GM19025 (cell line): ENCODE measurements around the gene CDC23.
"Not testable (repeated sequence)": the region's sequence is repeated elsewhere in the genome, so short reads cannot be mapped to it uniquely, and the experiment has no call there.

ENCODE experiments used
- ATAC-seq: cut with Tn5 transposase; IDR thresholded peaks from one replicate; pipeline ENCODE4 v1.9.1; 2021; ENCODE audit warnings: mild to moderate bottlenecking, low read depth, moderate library complexity; ENCODE audit not compliant: unreplicated experiment

CDC23 gene, protein sequence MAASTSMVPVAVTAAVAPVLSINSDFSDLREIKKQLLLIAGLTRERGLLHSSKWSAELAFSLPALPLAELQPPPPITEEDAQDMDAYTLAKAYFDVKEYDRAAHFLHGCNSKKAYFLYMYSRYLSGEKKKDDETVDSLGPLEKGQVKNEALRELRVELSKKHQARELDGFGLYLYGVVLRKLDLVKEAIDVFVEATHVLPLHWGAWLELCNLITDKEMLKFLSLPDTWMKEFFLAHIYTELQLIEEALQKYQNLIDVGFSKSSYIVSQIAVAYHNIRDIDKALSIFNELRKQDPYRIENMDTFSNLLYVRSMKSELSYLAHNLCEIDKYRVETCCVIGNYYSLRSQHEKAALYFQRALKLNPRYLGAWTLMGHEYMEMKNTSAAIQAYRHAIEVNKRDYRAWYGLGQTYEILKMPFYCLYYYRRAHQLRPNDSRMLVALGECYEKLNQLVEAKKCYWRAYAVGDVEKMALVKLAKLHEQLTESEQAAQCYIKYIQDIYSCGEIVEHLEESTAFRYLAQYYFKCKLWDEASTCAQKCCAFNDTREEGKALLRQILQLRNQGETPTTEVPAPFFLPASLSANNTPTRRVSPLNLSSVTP

DNA sequence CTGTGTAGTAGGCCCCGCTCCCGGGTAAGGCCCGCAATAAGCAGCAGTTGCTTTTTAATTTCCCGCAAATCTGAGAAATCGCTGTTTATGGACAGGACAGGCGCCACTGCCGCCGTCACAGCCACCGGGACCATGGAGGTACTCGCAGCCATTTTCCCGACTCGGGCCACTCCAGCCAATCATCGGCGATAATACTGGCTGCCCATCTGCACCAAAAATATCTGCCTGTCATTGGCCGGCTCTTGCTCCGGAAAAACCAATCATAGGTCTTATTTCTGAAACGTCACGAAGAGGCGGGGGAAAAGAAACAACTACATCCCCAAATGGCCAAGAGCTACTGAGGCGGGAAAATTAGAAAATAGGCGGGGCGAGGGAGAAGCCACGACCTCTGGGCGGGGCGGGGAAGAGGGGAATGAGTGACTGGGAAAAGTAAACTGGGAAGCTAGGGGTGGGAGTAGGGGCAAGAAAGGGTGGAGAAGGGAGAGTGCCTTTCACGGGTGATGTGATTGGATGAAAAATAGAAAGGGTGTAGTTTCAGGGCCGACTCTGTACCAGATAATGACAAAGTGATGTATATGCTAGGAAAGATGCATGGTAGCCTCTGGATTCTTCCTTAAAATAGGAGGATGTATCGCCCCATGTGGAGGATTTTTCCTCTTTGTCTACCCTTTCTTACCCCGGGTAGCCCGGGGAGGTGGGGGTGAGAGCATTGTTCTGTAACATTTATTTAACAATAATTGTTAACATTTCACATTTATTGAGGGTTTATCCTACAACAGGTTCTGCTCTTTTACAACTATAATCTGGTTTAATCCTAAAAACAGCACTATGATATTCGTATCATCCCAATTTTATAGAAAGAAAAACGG lies at the start of gene CDC23:
CDC23 (minus strand) TSS at position 163 of the 869 bp plus-strand sequence; CDS start at position 152, 11 bp downstream.
- peak; percentile 96 for ATAC-seq

DNA sequence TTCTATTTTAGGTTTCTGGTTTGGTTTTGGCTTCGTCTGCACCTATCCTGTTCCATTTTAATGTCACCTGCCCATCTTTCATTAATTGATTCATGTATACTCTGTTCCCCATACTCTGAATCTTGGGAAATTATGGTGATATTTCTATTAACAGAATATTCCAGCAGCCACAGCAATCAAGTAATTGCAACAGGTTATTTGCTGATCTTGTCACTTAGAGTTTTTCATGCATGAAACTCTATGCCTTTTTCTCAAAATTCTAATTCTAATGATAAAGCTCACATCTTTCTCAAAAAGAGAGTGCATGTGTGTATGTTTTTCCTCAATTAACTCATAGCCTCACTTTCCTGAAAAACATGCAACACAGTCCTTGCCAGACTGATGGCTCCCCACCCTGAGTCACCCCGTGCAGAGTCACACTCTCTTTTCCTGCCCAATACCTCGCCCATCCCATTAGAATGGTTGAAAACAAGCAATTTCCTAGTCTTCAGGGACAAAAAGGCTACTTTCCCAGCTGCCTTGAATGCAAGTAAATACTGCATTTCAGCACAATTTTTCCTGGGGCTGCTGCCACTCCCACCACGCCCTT lies 45.7 kb upstream of the CDC23 start:
- ATAC-seq: no peak

DNA sequence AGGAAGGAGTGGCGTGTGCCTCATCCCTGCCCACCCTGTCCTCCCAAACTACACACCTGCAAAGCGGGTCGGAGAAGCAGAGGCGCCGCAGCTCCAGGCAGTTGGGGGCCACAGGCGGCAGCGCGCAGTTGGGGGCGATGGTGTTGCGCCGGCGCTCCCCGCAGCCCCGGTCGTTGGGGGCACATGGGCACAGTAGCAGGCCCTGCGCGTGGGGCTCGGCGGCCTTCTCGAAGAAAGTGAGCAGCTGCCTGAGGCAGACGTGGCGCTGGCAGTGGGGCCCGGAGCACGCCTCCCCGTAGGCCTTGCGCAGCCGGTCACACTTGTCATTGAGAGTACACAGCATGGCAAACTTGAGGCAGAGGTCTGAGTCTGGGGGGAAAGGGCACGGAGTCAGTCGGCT lies 44.5 kb upstream of the CDC23 start:
- ATAC-seq: no peak

DNA sequence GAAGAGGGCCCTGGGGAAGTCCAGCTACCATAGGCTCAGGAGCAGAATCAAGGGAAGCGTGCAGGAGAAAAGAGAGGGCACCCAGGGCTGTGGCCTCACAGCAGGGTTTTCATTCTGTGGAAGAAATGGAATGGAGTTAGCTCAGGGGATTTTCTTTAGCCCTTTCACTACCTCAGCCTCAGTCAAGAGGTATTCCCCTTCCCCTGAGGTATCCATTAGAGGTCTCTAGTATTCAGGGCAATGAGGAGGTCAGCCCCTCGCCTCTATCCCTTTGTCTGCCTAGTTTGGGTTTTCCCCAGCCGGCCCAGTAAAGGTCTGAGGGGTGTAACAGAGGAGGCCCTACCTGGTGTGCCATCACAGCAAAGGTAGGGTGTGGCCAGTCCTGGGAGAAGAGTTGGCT lies 39.8 kb upstream of the CDC23 start:
- no peak for ATAC-seq

DNA sequence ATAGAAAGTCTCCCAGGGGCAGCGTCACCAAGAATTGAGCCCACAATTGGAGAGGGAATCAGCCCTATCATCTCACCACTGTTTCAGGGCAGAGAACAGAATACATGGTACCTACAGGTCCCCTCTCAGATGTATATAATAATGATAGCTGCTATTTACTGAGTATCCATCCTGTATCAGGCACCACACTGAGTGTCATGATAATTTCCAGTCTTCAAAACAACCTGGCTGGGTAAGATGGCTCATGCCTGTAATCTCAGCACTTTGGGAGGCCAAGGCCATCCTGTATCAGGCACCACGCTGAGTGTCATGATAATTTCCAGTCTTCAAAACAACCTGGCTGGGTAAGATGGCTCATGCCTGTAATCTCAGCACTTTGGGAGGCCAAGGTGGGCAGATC lies 34.7 kb upstream of the CDC23 start:
- not testable (repeated sequence) for ATAC-seq

DNA sequence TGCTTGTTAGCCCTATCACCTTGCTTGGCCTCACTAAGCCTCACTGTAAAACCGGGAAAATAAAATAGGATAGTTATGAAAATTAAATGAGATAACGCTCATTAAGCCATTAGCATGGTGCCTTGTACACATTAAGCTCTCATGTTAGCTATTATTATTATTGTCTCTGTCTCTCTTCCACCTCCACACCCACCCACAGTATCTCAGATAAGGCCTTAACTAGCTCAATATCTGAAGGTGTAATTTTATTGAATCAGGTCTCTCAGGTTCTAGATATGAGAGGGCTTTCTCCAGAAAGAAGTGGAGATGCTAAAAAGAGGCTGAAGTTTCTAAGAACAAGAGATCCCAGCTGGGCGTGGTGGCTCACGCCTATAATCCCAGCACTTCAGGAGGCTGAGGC lies 33.7 kb upstream of the CDC23 start:
- no peak for ATAC-seq

DNA sequence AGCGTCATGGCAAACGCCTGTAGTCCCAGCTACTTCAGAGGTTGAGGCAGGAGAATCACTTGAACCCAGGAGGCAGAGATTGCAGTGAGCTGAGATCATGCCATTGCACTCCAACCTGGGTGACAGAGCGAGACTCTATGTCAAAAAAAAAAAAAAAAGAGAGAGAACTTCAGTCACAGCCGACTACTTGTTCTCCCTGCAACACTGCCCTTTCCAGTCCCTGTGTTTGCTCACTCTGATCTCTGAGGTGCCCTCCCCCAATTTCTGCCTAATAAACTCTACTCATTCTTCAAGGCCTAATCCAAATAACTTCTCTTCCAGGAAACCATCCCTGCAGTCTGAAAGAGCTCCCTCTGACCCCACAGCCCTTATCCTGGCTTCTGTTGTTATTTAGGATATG lies 33.2 kb upstream of the CDC23 start:
- no peak for ATAC-seq

DNA sequence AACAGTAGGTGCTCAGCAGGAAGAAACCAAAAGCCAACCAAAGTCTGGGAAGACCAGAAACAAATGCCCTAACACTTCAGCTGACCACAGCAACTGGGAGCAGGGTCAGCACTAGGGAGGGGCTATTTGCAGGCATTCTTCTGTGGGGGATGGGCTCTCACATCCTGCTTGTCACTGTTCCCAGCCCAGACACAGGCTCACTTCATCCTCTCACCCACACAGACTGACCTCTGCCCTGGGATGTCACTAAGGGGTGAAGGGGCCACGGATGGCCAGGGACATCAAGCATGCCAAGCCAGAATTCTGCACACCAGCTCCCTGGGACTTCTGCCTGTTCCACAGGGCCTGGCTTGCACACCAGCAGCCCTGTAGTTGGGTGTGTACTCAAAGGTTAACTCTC lies 32.6 kb upstream of the CDC23 start:
- no peak for ATAC-seq

DNA sequence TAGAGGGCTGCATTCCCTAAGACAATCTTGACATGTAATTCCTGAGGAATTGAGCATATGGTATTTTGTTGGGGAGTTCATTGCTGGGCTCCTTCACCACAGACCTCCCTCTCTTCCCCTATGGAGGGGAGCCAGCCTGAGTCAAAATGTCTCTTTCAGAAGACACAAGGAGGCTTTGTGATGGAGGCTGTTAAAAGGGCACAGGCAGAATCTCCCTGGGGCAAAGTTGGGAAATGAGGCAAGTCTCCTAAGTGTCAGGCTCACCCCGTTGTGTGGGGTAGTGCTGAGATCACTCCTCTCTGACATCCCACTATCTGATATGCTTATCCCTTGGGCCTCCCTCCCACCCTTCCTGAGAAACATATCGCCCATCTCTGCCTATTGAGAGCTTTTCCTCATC lies 30.7 kb upstream of the CDC23 start:
- ATAC-seq: no peak

DNA sequence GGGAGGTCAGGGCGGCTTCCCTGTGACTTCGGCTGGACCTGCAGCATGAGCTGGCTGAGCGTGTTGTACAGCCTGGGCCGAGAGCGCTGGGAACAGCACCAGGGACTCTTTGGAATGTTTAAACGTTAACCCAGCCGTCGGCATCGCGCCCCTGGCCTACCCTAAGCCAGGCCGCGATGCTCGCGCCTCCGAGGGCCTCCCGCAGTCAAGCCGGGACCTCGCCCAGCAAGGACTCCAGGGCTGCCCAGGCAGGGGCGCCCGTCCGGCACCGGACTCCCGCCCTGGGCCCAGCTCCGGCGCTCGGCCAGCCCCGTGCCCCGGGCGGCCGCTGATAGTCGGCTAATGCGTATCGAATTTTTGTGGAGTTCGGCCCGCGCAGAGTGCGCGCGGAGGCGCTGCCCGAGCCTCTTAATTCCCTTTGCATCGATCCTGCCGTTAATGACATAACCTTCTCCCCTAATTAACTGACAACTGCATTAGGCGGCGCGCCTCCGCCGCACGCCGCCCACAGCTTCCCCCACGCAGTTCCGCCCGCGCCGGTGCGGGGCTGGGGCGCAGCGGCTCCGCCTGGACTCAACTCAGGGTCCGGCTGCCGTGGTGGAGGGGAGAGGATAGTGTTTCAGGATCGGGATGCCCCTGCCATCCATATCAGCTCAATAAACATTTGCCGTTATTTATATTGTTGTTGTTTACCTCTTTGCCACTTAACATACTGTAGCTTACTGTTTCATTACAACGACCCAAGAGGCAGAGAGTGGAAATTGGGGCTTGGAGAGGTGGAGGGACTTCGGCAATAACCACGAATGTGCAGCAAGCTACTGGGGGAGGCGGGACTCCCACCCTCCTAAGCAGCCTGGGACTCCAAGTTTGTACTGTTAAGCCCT lies 28.8 kb upstream of the CDC23 start:
- ATAC-seq: no peak

DNA sequence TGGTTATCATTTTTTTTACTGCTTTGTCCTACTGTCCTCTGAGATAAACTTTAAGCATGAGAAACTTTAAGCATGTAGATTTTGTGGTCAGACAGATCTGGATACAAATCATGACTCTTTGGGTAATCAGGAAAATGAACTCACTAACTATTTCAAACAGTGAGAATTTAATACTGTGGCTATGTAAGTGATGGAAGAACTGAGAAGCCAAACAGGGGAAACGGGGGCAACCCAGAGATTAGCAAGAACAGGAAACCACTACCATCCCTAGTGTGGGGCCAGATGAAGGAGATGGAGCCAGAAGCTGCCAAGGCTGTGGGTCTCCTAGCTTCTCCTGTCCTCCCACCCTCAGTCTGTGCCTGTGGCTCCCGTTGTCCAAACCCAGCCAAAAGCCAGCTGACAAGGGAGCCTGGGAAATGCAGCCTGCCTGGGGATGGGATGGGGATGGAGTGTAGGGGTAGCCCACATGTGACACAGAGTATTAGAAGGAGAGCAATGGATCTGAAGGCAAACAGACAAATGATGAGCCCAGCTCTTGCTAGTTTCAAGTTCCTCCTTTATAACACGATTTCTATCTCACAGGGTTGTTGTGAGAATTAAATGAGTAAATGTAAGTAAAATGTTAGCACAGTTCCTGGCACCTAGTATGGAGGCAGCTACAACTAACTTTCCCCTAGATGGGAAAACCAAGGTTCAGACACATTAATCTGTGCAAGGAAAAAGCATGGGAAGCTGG lies 27.7 kb upstream of the CDC23 start:
- no peak for ATAC-seq

DNA sequence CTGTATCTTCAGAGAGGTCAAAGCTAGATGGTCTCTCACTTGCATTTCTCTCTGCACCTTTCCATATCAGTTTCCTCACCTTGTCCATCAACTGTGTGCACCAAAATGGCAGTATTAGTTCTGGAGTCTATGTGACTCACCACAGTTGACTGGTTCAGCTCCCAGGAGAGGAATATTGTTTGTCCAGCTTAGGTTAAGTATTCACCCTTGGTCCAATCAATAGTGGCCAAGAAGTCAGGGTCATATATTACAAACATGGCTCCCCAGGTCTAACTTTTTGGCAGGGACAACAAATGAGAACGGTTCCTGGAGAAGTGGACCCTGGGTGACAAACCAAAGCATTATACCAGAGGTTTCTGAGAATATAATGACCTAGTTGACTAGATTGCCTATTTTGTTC lies 24.9 kb upstream of the CDC23 start:
- ATAC-seq: no peak

DNA sequence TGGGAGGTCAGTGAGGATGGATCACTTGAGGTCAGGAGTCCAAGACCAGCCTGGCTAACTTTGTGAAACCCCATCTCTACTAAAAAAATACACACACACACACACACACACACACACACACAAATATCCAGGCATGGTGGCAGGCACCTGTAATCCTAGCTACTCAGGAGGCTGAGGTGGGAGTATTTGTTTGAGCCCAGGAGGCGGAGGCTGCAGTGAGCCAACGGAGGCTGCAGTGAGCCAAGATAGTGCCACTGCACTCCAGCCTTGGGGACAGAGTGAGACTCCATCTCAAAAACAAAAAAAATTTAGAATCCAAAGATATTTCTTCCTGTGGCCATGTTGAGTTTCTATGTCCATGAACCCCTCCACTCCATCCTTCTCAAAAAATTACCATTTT lies 21.5 kb upstream of the CDC23 start:
- ATAC-seq: no peak

DNA sequence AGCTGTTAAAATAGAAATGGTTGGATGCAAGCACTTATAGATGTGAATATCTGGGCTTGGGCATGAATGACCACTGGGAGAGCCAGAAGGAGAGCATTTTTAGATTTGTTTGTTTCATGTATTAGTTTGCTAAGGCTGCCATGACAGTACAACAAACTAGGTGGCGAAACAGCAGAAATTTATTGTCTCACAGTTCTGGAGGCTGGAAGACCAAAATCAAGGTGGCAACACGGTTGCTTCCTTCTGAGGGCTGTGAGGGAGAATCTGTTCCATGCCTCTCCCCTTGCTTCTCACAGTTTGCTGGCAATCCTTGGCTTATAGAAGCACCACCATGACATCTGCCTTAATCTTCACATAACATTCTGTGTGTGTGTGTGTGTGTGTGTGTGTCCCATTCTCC lies 20.2 kb upstream of the CDC23 start:
- no peak for ATAC-seq

DNA sequence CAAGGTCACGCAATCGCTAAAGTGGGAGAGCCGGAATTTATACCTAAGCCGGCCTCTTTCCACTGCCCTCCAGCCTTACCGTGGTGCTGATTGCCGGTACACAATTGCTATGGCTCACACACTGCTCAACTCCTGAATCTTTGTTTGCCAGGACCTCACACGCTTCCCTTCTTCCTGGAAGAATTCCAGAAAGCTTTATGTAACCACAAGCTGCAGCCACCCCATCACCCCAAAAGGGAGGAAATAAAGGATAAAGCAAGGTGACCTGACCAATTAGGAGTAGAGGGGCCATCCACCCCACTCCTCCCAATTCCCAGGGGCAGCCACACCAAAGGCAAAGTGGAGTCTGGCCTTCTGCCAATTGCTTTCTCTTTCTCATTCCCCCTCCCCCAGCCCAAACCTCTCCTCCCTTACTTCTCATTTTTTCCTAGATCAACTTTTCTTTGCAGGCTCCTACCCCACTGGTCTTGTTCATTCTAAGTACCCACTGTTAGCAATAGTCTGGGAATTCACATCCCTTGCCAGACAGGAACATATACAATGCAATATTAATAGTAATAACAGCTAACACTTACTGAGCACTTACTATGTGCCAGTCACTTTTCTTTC lies 18.0 kb upstream of the CDC23 start:
- ATAC-seq: no peak

DNA sequence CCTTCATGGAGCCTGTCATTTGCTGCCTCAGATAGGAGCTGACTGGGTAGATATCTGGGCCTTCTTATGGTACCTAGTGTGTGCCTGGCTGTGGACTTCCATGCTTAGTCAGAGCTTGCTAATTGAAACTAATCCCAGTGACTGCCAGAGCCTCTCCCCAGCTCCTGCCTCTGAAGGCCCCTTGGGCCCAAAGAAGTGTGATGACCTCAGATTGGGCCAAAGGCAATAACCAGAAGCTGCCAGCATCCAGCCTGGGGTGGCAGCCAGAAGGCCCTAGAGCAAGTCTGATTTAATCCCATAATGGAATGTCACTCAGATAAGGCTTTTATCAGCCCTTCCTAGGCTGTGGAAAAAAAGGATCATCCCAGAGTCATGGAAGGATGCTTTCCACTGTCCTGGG lies 17.1 kb upstream of the CDC23 start:
- no peak for ATAC-seq

DNA sequence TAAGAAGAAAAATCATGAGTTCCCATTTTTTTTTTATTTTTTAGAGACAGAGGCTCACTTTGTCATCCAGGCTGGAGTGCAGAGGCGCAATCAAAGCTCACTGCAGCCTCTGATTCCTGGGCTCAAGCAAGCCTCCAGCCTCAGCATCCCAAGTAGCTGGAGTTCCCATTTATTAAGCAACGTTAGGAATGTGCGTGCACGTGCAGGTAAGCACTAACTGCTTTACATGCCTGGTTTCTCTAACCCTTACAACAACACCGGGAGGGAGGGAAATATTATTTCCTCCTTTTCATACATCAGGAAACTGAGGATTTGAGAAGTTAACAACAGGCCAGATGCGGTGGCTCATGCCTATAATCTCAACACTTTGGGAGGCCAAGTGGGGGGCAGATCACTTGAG lies 16.3 kb upstream of the CDC23 start:
- ATAC-seq: no peak

DNA sequence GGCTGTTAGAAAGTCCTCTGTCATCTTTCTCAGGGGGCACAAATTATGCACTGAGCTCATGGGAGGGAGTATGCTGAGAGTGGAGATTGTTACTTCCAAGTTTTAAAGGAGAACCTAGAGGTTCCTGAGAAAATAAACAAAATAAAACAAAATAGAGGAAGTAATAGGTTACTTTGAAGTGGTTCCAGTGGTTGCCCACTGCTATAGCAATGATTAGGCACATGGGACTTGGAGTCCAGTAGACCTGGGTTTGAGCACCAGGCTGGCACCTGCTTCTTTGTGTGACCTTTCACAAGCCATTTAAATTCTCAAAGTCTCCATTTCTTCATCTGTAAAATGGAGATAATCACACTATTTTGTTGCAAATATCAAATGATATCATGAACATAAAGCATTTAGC lies 13.8 kb upstream of the CDC23 start:
- no peak for ATAC-seq

DNA sequence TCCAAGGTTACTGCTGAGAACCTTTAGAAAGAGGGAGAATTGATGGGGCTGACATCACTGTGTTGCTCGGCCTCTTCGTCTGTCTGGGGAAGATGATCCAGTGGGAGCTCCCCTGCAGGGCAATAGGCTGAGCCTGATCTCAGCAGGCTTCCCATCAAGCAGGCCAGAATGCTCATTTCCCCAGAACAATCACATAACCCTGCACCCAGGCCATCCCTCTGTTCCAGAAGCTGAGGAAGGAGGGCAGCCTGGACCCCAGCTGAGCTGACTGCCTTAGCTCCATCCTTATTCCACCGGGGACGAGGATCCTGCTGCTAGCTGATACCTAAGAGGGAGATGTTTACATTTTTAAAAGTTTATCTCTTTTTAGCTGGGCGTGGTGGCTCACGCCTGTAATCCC lies 11.6 kb upstream of the CDC23 start:
- ATAC-seq: no peak
